A549 treated with AZD9567 at 1 μM for 4 hours (cell line): ENCODE results near the gene PXMP2. TPM values are rescaled to one million over a fixed set of nuclear protein-coding genes. Genes with fewer than 3 reads are reported as not detected.

Experiments
- total RNA-seq: library from RNA; stranded (reverse); fragments of 200-300 nt; extraction: Qiagen RNA extraction; gene quantifications from 5 replicates; pipeline ENCODE4 v1.2.3, GENCODE V29; 2022; ENCODE audit not compliant: insufficient read depth

PXMP2 gene
- 22.3 to 33.9 TPM (median 31.8 TPM) in 5 replicates for total RNA-seq

GRCh38 chr12:132687211-132688164 lies at the start of gene PXMP2, which contains the start of gene POLE:
Gene PXMP2, plus strand, starts transcription at chr12:132687587. Its CDS starts 84 bp downstream, at chr12:132687671.
Gene POLE, minus strand, starts transcription at chr12:132687342. Its CDS starts 27 bp downstream, at chr12:132687315.

GRCh38 chr12:132710405-132711079 lies 23.2 kb downstream of the PXMP2 start, which contains the start of gene PGAM5:
Gene PGAM5, plus strand, starts transcription at chr12:132710842. Its CDS starts 35 bp downstream, at chr12:132710877.

Other genes with a start within 250 kb of the PXMP2 start
- gene FBRSL1, start 197.4 kb upstream of the PXMP2 start, total RNA-seq, result 72.1 to 90.2 TPM (median 80.1 TPM) in 5 replicates
- gene LRCOL1, start 77.0 kb upstream of the PXMP2 start, total RNA-seq, result not detected in 5 replicates
- gene P2RX2, start 68.8 kb upstream of the PXMP2 start, total RNA-seq, result 0.07 TPM in 1 of 5 replicates, not detected in the others
- 35.0 to 53.7 TPM (median 51.3 TPM) in 5 replicates for gene POLE, start 245 bp upstream of the PXMP2 start, total RNA-seq
- 52.0 to 60.4 TPM (median 56.9 TPM) in 5 replicates for gene PGAM5, start 23.3 kb downstream of the PXMP2 start, total RNA-seq
- gene ANKLE2, start 74.2 kb downstream of the PXMP2 start, total RNA-seq, result 61.6 to 80.9 TPM (median 73.7 TPM) in 5 replicates
- gene GOLGA3, start 141.3 kb downstream of the PXMP2 start, total RNA-seq, result 16.4 to 22.3 TPM (median 20.8 TPM) in 5 replicates
- gene CHFR, start 200.0 kb downstream of the PXMP2 start, total RNA-seq, result 23.5 to 39.4 TPM (median 23.9 TPM) in 5 replicates